Measurements from ENCODE around the gene PTGDS.

- TF ChIP-seq RAD21 (IDR thresholded peaks at IDR 0.05; ENCODE audit: insufficient read depth, low read depth, low read length): no peak
- TF ChIP-seq ETV6 (conservative IDR thresholded peaks at IDR 0.05 in 1 of 2, IDR thresholded peaks at IDR 0.05 in 1 of 2; ENCODE audit: borderline replicate concordance in 1 of 2, low read depth in 1 of 2): no peak
- TF ChIP-seq EP300 (IDR thresholded peaks at IDR 0.05; ENCODE audit: borderline replicate concordance in 1 of 2, control insufficient read depth in 1 of 2, low read depth in 2 of 2, low read length in 2 of 2): no peak
- no peak for TF ChIP-seq SIN3A (IDR thresholded peaks at IDR 0.05; ENCODE audit: low read depth, low read length)
- TF ChIP-seq MTA2 (IDR thresholded peaks at IDR 0.05; ENCODE audit: low read depth): no peak
- no peak for TF ChIP-seq ELK1 (IDR thresholded peaks at IDR 0.05; ENCODE audit: low read depth, low read length)
- no peak for TF ChIP-seq EZH2 (IDR thresholded peaks at IDR 0.05; ENCODE audit: borderline replicate concordance, control insufficient read depth, low read depth, low read length)
- TF ChIP-seq POLR2AphosphoS5 (IDR thresholded peaks at IDR 0.05; ENCODE audit: low read length): no peak
- no peak for TF ChIP-seq RELB (IDR thresholded peaks at IDR 0.05; ENCODE audit: low read depth)
- TF ChIP-seq SP1 (IDR thresholded peaks at IDR 0.05; ENCODE audit: low read depth, low read length): no peak
- TF ChIP-seq NFIC (IDR thresholded peaks at IDR 0.05; ENCODE audit: low read depth, low read length): no peak
- no peak for TF ChIP-seq CHD1 (IDR thresholded peaks at IDR 0.05; ENCODE audit: low read depth, low read length)
Observed at GRCh38 chr9:136988872-136989271, 11.6 kb downstream of the PTGDS start.
